Spleen (tissue), 11 donors: Measurements from ENCODE around the gene DIP2C. TPM values are rescaled to one million over a fixed set of nuclear protein-coding genes. Genes with fewer than 3 reads are reported as not detected.

Experiments
- DNase-seq: peaks from one replicate; pipeline ENCODE4 v3.0.0-alpha.2; 2020
- H3K27ac ChIP-seq, 8 donors: fragments of 200-600 bp; sonication (generic) in 7 of 8; 1 replicate in 4 of 8; 2 replicates in 4 of 8; pipeline versions ENCODE4 v1.5.0 to v1.8.0; 2016 to 2021; ENCODE audit warnings: inconsistent platforms in 4 of 8, mild to moderate bottlenecking in 4 of 8, moderate library complexity in 1 of 8
- H3K27me3 ChIP-seq, 7 donors: fragments of 200-600 bp; sonication (generic) in 6 of 7; replicated peaks in 1 of 7; 1 replicate in 4 of 7; 2 replicates in 3 of 7; pipeline versions ENCODE4 v1.5.0 to v1.8.0; 2016 to 2021; ENCODE audit warnings: inconsistent platforms in 3 of 7, mild to moderate bottlenecking in 1 of 7
- H3K36me3 ChIP-seq, 6 donors: fragments of 200-600 bp; sonication (generic) in 5 of 6; 1 replicate in 4 of 6; 2 replicates in 2 of 6; pipeline versions ENCODE4 v1.5.0 to v1.8.0; 2016 to 2021; ENCODE audit warnings: inconsistent platforms in 2 of 6
- H3K4me1 ChIP-seq, 6 donors: fragments of 200-600 bp; sonication (generic) in 5 of 6; 1 replicate in 3 of 6; 2 replicates in 3 of 6; pipeline versions ENCODE4 v1.5.0 to v1.8.0; 2016 to 2021; ENCODE audit warnings: inconsistent platforms in 3 of 6
- H3K4me3 ChIP-seq, 8 donors: fragments of 200-600 bp; sonication (generic) in 7 of 8; 1 replicate in 4 of 8; 2 replicates in 4 of 8; pipeline versions ENCODE4 v1.5.0 to v1.8.0; 2016 to 2021; ENCODE audit warnings: inconsistent platforms in 4 of 8, mild to moderate bottlenecking in 4 of 8, moderate library complexity in 2 of 8
- H3K9me3 ChIP-seq, 8 donors: fragments of 200-600 bp; sonication (generic) in 7 of 8; 1 replicate in 4 of 8; 2 replicates in 4 of 8; pipeline versions ENCODE4 v1.5.0 to v1.8.0; 2016 to 2021; ENCODE audit warnings: inconsistent platforms in 4 of 8
- POLR2A ChIP-seq, 3 donors: fragments of 450-650 bp; IDR thresholded peaks; one replicate each; pipeline ENCODE4 v1.5.1; 2017; ENCODE audit warnings: antibody characterized with exemption in 3 of 3, mild to moderate bottlenecking in 1 of 3
- POLR2AphosphoS5 ChIP-seq, 3 donors: sonication (generic); formaldehyde crosslinking; IDR thresholded peaks; one replicate each; pipeline ENCODE4 v1.5.1; 2017; ENCODE audit warnings: antibody characterized with exemption in 3 of 3
- WGBS, 5 donors: extraction: QIAGEN DNeasy Blood & Tissue Kit in 3 of 5; methylation state at CpG; one replicate each; pipeline versions ENCODE4 v1.1.5 to v1.1.7; 2013 to 2018; 5-methylcytosine and 5-hydroxymethylcytosine counted together
- intact Hi-C: fragments of 100-400 bp; cut with DNase I; formaldehyde crosslinking; loops from one replicate; pipeline ENCODE4 v1.15.0; 2023; ENCODE audit warnings: low total_unique reads
- polyA plus RNA-seq, 3 donors: library from polyadenylated mRNA; stranded (reverse); fragments of 200-250 nt; gene quantifications; one replicate each; pipeline ENCODE4 v1.2.1, GENCODE V29; 2013
- total RNA-seq, 7 donors: library from RNA; depleted of rRNA in 3 of 7; stranded (reverse); fragments of >200 nt in 3 of 7; fragmentation: NEBNext Ultra II Directional in 4 of 7; extraction: Animal tissue kit (Norgen Biotek cat#: 25700) in 4 of 7; gene quantifications; one replicate each; pipeline versions ENCODE4 v1.1.0 to v1.2.1, GENCODE V29; 2016 to 2021
- TF ChIP-seq, protein P1 (sequence below), 11 experiments: fragments of 200-600 bp in 7 of 11; fragments of 450-650 bp in 4 of 11; sonication (generic) in 4 of 11; IDR thresholded peaks in 8 of 11; conservative IDR thresholded peaks in 3 of 11; 1 replicate in 7 of 11; 2 replicates in 4 of 11; pipeline versions ENCODE4 v1.4.0 to v1.8.0; 2016 to 2021; ENCODE audit warnings: antibody characterized with exemption in 11 of 11, inconsistent platforms in 4 of 11, mild to moderate bottlenecking in 1 of 11
- donor health status: healthy with polysubstance abuse.
- donor health status: DM: no; HTN: no; CAD: no; lungs with moderate emphysema.
- donor health status: DM: no; HTN: no; CAD: no.
- donor health status: Bipolar disorder and iron deficiency.
- donor health status: healthy.
- donor health status: DM: no; HTN: no; CAD: no.
- donor health status: DM: yes; HTN: yes; CAD: no.

DIP2C gene
- total and polyA plus RNA-seq, 10 donors, result 2.2 to 13.1 (median 9.0) TPM

- peak; percentile 56 for DNase-seq
- H3K4me3 ChIP-seq, result no peak overlapping the region
- no peaks in the 10 kb centered on the region for H3K9me3 ChIP-seq
- H3K4me1 ChIP-seq, result peaks cover 0 to 9% (median 0%) of the 10 kb centered on the region in 6 donors
- H3K27me3 ChIP-seq, result peaks cover 0 to 11% (median 0%) of the 10 kb centered on the region in 7 donors
- TF ChIP-seq, protein P1, sequence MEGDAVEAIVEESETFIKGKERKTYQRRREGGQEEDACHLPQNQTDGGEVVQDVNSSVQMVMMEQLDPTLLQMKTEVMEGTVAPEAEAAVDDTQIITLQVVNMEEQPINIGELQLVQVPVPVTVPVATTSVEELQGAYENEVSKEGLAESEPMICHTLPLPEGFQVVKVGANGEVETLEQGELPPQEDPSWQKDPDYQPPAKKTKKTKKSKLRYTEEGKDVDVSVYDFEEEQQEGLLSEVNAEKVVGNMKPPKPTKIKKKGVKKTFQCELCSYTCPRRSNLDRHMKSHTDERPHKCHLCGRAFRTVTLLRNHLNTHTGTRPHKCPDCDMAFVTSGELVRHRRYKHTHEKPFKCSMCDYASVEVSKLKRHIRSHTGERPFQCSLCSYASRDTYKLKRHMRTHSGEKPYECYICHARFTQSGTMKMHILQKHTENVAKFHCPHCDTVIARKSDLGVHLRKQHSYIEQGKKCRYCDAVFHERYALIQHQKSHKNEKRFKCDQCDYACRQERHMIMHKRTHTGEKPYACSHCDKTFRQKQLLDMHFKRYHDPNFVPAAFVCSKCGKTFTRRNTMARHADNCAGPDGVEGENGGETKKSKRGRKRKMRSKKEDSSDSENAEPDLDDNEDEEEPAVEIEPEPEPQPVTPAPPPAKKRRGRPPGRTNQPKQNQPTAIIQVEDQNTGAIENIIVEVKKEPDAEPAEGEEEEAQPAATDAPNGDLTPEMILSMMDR (IDR thresholded peaks at IDR 0.05 in 8 of 11, conservative IDR thresholded peaks at IDR 0.05 in 3 of 11), result no peak
- TF ChIP-seq POLR2A (IDR thresholded peaks at IDR 0.05) (no peak), POLR2AphosphoS5 (IDR thresholded peaks at IDR 0.05) (no peak)
- no peaks in the 10 kb centered on the region for H3K36me3 ChIP-seq
- intact Hi-C loops, result loop anchor here (10.0 kb wide), 1 partner anchor 167 kb away; the partner anchor contains the start of gene DIP2C
- WGBS, 5 donors, result 77 to 83% (median 82%) methylated on average over 14 to 15 of the region's 15 CpGs
- no peak overlapping the region for H3K27ac ChIP-seq
Measured at GRCh38 chr10:517872-518475, 171.5 kb downstream of the DIP2C start.

DNA sequence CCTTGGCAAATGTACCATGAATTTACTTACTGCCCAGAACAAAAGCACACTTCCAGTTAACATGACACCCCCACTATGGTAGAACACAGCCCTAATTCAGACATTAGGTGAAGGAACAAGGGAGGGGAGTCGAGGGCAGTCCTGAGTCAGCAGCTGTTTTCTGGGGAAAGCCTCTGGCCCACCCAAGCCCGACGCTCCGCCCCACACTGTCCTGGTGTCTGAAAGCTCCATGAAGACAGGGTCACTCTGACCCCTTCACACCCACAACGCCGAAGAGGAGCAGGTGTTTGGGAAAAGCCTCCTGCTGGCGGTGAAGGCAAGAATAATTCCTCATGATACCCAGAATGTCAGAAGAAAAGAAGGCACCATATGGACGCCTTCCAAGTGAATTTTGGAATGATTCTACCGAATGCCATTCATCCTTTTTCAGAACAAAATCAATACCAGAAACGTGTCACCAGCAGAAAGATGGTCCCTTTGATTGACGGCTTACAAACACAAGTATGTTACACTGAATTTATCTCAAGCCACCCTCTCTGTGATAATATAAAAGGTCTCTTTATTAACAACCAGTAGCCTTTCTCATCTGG, 172.1 kb downstream of the DIP2C start:
- Histone ChIP-seq H3K27me3 (peaks cover 0 to 11% (median 0%) of the 10 kb centered on the region in 7 donors), H3K4me3 (no peak overlapping the region), H3K36me3 (no peaks in the 10 kb centered on the region), H3K27ac (no peak overlapping the region), H3K4me1 (peaks cover 0 to 10% (median 0%) of the 10 kb centered on the region in 6 donors), H3K9me3 (no peaks in the 10 kb centered on the region)
- intact Hi-C loops, result loop anchor here (10.0 kb wide), 1 partner anchor 167 kb away; the partner anchor contains the start of gene DIP2C
- DNase-seq, result peak; percentile 38
- TF ChIP-seq POLR2AphosphoS5 (IDR thresholded peaks at IDR 0.05) (no peak), POLR2A (IDR thresholded peaks at IDR 0.05) (no peak)
- TF ChIP-seq, protein P1 (IDR thresholded peaks at IDR 0.05 in 8 of 11, conservative IDR thresholded peaks at IDR 0.05 in 3 of 11), result no peak
- WGBS, 5 donors, result 78 to 90% (median 82%) methylated on average over 11 of the region's 11 CpGs

DNA sequence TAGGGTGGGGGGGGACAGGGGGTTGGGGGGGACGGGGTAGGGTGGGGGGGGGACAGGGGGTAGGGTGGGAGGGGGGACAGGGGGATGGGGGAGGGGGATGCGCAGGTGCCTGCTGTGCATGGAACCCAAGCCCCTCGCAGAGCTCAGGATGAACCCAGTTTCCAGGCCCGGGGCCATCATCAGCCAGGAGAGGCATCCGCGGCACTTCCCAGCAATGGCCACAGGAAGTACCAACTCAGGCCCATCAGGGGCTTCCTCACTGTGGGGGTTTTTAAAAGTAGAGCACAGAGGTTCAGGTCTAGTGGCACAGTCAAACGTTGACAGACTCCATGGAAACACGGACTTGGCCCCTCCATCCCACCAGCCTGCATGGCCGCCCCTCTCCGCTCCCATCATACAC, 172.7 kb downstream of the DIP2C start:
- Histone ChIP-seq H3K9me3 (no peaks in the 10 kb centered on the region), H3K27ac (no peak overlapping the region), H3K4me1 (peaks cover 0 to 15% (median 0%) of the 10 kb centered on the region in 6 donors), H3K4me3 (no peak overlapping the region), H3K27me3 (peaks cover 0 to 11% (median 0%) of the 10 kb centered on the region in 7 donors), H3K36me3 (no peaks in the 10 kb centered on the region)
- peak; percentile 49 for DNase-seq
- no peak for TF ChIP-seq POLR2AphosphoS5 (IDR thresholded peaks at IDR 0.05)
- no peak for TF ChIP-seq POLR2A (IDR thresholded peaks at IDR 0.05)
- TF ChIP-seq, protein P1 (IDR thresholded peaks at IDR 0.05 in 8 of 11, conservative IDR thresholded peaks at IDR 0.05 in 3 of 11), result no peak
- intact Hi-C loops, result loop anchor here (10.0 kb wide), 1 partner anchor 168 kb away; the partner anchor contains the start of gene DIP2C
- 67 to 80% (median 73%) methylated on average over 6 to 9 of the region's 10 CpGs for WGBS, 5 donors

DNA sequence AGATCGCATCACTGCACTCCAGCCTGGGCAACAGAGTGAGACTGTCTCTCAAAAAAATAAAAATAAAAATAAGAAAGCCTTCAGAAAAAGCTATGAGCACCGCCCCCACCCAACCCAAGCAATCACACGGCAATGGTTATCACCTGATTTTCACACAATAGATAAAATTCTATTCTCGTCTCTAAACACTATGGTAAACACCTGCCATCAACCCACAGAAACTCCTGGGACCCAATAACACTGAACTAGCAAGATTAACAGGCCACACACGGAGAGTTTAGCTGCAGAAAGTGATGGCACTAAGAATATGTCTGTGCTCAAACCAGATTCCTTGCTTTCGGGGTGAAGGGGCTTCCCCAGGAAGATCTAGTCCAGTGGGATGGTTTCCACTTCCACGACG, 173.8 kb downstream of the DIP2C start:
- H3K36me3 ChIP-seq, result no peaks in the 10 kb centered on the region
- H3K27me3 ChIP-seq, result peaks cover 0 to 16% (median 0%) of the 10 kb centered on the region in 7 donors
- H3K4me3 ChIP-seq, result no peak overlapping the region
- intact Hi-C loops, result loop anchor here (10.0 kb wide), 1 partner anchor 169 kb away; the partner anchor contains the start of gene DIP2C
- no peaks in the 10 kb centered on the region for H3K9me3 ChIP-seq
- no peak overlapping the region for H3K27ac ChIP-seq
- TF ChIP-seq POLR2A (IDR thresholded peaks at IDR 0.05), result no peak
- TF ChIP-seq, protein P1 (IDR thresholded peaks at IDR 0.05 in 8 of 11, conservative IDR thresholded peaks at IDR 0.05 in 3 of 11), result no peak
- no peak for TF ChIP-seq POLR2AphosphoS5 (IDR thresholded peaks at IDR 0.05)
- no peak for DNase-seq
- peaks cover 0 to 26% (median 9%) of the 10 kb centered on the region in 6 donors for H3K4me1 ChIP-seq
- 69 to 79% (median 72%) methylated on average over 7 to 8 of the region's 8 CpGs for WGBS, 5 donors
